Tibial nerve (tissue), 3 donors: ENCODE data around the gene EFNA5.

Experiments used
- POLR2A ChIP-seq, 2 donors: fragments of 450-650 bp; IDR thresholded peaks; one replicate each; pipeline ENCODE4 v1.6.1; 2017; ENCODE audit warnings: antibody characterized with exemption in 2 of 2, mild to moderate bottlenecking in 2 of 2, moderate library complexity in 2 of 2
- TF ChIP-seq, protein P1 (sequence below), 5 experiments: fragments of 200-600 bp in 3 of 5; fragments of 450-650 bp in 2 of 5; sonication (generic) in 3 of 5; IDR thresholded peaks; one replicate each; pipeline ENCODE4 v1.5.1; 2016 to 2019; ENCODE audit warnings: antibody characterized with exemption in 5 of 5, mild to moderate bottlenecking in 3 of 5, moderate library complexity in 2 of 5

DNA sequence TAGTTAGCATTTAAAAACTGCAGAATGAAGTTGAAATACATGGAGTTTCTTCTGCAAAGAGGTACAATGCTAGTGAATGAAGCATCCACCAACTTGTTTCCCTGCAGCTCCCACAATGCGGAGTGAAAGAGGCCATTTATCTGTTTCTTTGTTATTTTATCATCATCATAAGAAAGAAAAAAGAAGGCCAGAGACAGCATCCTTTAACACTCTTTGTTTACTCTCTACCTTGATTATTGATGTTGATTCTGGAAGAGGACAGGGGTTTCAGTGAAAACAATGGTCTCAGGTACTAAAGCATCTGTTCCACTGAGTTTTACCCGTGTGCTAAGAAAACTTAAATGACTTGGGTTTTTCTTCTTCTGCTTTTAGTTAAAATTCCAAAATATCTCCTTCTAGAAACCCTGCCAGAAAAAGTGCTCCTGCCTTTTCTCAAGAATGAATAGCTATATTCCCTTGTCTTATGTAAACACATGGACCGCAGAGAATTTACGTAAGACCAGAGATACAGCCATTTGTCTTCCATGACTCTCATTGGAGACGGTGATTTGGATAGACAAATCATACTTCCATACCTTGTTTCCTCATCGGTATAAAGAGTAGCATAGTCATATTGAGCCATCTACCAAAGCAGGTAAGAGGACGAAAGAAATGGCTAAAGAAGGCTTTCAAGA is 81.1 kb downstream of the EFNA5 start:
- TF ChIP-seq, protein P1, sequence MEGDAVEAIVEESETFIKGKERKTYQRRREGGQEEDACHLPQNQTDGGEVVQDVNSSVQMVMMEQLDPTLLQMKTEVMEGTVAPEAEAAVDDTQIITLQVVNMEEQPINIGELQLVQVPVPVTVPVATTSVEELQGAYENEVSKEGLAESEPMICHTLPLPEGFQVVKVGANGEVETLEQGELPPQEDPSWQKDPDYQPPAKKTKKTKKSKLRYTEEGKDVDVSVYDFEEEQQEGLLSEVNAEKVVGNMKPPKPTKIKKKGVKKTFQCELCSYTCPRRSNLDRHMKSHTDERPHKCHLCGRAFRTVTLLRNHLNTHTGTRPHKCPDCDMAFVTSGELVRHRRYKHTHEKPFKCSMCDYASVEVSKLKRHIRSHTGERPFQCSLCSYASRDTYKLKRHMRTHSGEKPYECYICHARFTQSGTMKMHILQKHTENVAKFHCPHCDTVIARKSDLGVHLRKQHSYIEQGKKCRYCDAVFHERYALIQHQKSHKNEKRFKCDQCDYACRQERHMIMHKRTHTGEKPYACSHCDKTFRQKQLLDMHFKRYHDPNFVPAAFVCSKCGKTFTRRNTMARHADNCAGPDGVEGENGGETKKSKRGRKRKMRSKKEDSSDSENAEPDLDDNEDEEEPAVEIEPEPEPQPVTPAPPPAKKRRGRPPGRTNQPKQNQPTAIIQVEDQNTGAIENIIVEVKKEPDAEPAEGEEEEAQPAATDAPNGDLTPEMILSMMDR (IDR thresholded peaks at IDR 0.05), result no peak
- no peak for TF ChIP-seq POLR2A (IDR thresholded peaks at IDR 0.05)
